ENCODE results near the gene CCDC28A. TPM values are rescaled to one million over a fixed set of nuclear protein-coding genes. Genes with fewer than 3 reads are reported as not detected.

The CCDC28A gene
- total RNA-seq, 1 donor from 2014 or later, result 16.1 TPM

DNA sequence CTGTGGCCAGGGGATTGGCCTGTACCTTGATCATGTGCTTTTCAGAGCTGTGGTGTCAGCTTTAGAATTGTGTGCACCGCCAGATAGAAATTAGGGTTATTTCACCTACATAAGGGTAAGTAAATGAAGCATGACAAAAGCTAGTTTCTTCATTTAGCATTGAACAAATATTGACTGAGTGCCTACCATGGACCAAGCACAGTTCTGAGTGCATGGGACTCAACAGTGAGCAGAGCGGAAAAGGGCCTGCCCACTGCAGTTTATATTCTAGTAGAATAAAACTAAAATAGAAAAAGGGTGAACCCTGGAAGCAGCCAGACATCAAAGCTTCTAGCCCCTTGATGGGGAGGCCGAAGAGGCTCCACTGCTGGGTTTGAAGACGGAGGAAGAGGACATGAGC, 48.0 kb downstream of the CCDC28A start:
- intact Hi-C loops (cut with micrococcal nuclease), result no loop called here
- Mint-ChIP-seq H3K9me3 (no peaks in the 10 kb centered on the region), H3K36me3 (ENCODE audit: low read depth) (no peaks in the 10 kb centered on the region), H3K27me3 (ENCODE audit: insufficient read depth) (no peaks in the 10 kb centered on the region), H3K4me3 (no peak overlapping the region), H3K4me1 (ENCODE audit: low read depth) (peaks cover 28% of the 10 kb centered on the region), H3K27ac (no peak overlapping the region)
- no peak for DNase-seq (ENCODE audit: low spot score)

DNA sequence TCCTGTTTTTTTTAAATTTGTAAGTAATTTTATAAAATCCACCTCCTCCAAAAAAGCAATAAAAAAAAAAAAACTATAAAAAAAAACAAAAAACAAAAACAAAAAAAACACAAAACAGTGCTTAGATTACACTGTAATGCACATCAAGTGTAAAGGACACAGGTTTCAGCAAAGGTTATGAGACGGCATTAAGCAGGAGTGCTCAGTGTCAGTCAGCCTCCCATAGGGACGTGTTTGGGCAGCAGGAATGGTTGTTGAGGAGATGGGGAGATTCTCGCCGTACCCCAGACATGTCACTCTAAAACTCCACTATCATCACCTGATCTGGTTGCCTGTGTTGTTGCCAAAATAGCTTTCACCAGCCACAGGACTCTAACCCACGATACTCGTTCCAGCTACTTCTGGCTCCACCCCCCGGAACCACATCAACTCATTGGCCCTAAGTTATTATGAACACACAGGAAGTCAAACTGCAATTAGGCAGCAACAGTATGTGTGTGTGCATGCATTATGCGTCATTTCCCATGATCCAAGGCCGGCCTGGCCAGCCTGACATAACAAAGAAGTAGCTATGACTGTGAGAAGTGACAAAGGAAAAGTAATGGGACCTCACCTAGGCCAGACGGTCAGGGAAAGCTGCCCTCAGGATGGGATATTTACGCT, 51.0 kb downstream of the CCDC28A start:
- H3K27ac Mint-ChIP-seq, result no peak overlapping the region
- H3K4me1 Mint-ChIP-seq (ENCODE audit: low read depth), result peaks cover 8% of the 10 kb centered on the region
- no peaks in the 10 kb centered on the region for H3K9me3 Mint-ChIP-seq
- no peaks in the 10 kb centered on the region for H3K36me3 Mint-ChIP-seq (ENCODE audit: low read depth)
- intact Hi-C loops (cut with micrococcal nuclease), result no loop called here
- no peak for DNase-seq (ENCODE audit: low spot score)
- H3K27me3 Mint-ChIP-seq (ENCODE audit: insufficient read depth), result no peaks in the 10 kb centered on the region
- H3K4me3 Mint-ChIP-seq, result no peak overlapping the region

DNA sequence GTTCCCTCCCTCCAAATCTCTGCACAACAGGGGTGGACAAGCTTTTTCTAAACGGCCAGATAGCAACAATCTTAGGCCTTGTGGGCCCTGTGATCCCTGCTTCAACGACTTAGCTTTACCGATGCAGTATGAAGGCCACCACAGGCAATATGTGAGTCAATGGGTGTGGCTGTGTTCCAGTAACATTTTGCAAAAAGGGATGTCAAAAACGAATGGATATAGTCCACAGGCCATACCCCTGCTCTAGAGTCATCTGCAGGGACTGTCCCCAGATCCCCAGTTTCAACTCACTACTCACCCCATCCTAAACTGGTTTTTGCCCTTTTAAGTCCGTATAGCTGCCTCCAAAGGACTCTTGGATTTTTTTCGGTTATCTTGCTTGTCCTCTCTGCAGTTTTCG, 56.7 kb downstream of the CCDC28A start:
- Mint-ChIP-seq H3K27me3 (ENCODE audit: insufficient read depth) (peaks cover 3% of the 10 kb centered on the region), H3K4me1 (ENCODE audit: low read depth) (no peaks in the 10 kb centered on the region), H3K4me3 (no peak overlapping the region), H3K36me3 (ENCODE audit: low read depth) (no peaks in the 10 kb centered on the region), H3K27ac (no peak overlapping the region), H3K9me3 (no peaks in the 10 kb centered on the region)
- intact Hi-C loops (cut with micrococcal nuclease), result no loop called here
- DNase-seq (ENCODE audit: low spot score), result no peak

- Mint-ChIP-seq H3K9me3 (no peaks in the 10 kb centered on the region), H3K4me1 (ENCODE audit: low read depth) (no peaks in the 10 kb centered on the region), H3K4me3 (no peak overlapping the region), H3K27ac (no peak overlapping the region), H3K36me3 (ENCODE audit: low read depth) (no peaks in the 10 kb centered on the region), H3K27me3 (ENCODE audit: insufficient read depth) (peaks cover 3% of the 10 kb centered on the region)
- intact Hi-C loops (cut with micrococcal nuclease), result no loop called here
- DNase-seq (ENCODE audit: low spot score), result no peak
Measured at GRCh38 chr6:138832182-138832581, 58.6 kb downstream of the CCDC28A start.

DNA sequence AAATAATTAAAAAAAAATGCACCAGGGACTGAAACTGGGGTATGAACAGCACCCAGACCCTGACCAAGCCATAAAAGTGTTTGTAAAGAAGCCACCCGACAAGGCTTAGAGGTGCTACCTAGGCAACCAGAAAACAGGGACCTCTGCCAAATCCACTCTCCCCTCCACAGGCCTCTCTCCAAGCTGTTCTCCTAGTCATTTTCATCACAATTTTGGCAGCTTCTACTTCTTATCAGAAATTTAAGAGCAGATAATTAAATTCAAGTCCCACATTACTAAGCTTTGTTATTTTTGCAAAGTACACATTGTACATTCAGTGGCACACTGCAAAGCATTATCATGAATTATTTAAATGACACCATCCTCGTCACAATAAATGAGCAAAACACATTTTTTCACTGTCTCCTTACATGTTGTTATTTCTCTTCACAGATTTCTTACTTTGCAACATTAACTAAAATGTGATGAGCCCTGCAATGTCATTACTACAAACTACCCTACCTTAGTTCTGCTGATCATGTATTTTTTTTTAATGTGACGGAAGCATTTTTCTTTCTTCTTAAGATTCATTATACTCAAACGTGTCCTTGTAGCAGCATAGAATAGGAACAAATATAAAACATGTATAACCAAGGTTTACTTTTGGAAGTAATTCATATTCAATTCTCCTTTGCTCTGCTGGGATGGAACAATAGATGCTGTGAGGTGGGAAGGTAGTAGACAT, 60.4 kb downstream of the CCDC28A start:
- no peak for DNase-seq (ENCODE audit: low spot score)
- Mint-ChIP-seq H3K36me3 (ENCODE audit: low read depth) (no peaks in the 10 kb centered on the region), H3K4me1 (ENCODE audit: low read depth) (no peaks in the 10 kb centered on the region), H3K27me3 (ENCODE audit: insufficient read depth) (peaks cover 3% of the 10 kb centered on the region), H3K9me3 (no peaks in the 10 kb centered on the region), H3K27ac (no peak overlapping the region), H3K4me3 (no peak overlapping the region)
- intact Hi-C loops (cut with micrococcal nuclease), result no loop called here

DNA sequence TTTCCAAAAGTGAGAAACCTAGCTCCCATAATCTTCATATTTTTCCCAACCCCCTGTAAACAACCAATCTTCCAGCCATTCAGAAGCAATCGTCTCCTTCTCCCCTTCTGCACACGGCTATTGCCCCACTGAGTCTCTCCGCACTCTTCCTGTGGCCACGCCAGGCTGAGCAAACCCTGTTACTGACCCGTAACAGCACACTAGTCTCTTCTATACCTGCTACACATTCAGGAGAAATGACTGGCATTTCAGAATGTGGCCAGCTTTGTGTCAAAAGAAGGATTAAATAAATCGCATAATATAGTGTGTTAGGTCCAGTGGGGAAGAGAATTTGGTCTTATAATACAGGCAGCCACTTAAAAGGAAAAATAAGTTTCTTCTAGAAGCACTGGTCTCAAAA, 63.7 kb downstream of the CCDC28A start:
- Mint-ChIP-seq H3K9me3 (no peaks in the 10 kb centered on the region), H3K4me1 (ENCODE audit: low read depth) (no peaks in the 10 kb centered on the region), H3K27ac (no peak overlapping the region), H3K27me3 (ENCODE audit: insufficient read depth) (peaks cover 2% of the 10 kb centered on the region), H3K4me3 (no peak overlapping the region), H3K36me3 (ENCODE audit: low read depth) (no peaks in the 10 kb centered on the region)
- intact Hi-C loops (cut with micrococcal nuclease), result no loop called here
- no peak for DNase-seq (ENCODE audit: low spot score)

Other genes starting within 250 kb of the CCDC28A start
- not detected in 2 replicates for gene ECT2L, start 22.3 kb downstream of the CCDC28A start, total RNA-seq
- 69.6 and 74.6 TPM in 2 replicates for gene REPS1, start 214.5 kb downstream of the CCDC28A start, total RNA-seq